Chondrocyte (in vitro differentiated cells): ENCODE measurements around the gene DDX5. TPM values are rescaled to one million over a fixed set of nuclear protein-coding genes. Genes with fewer than 3 reads are reported as not detected.

ENCODE experiments used
- DNase-seq: peaks from one replicate; pipeline ENCODE4 v3.0.0; 2021; ENCODE audit warnings: mixed read lengths, low spot score
- H3K27ac Mint-ChIP-seq: one replicate; pipeline ENCODE4 v1.8.0; 2021; ENCODE audit warnings: mild to moderate bottlenecking, moderate library complexity, mixed read lengths; ENCODE audit not compliant: unreplicated experiment
- H3K27me3 Mint-ChIP-seq: 2 replicates; pipeline ENCODE4 v1.8.0; 2021; ENCODE audit warnings: low read depth, mixed read lengths
- H3K36me3 Mint-ChIP-seq: 2 replicates; pipeline ENCODE4 v1.8.0; 2021; ENCODE audit warnings: low read depth, mixed read lengths
- H3K4me1 Mint-ChIP-seq: 2 replicates; pipeline ENCODE4 v1.8.0; 2021; ENCODE audit warnings: low read depth, mild to moderate bottlenecking, mixed read lengths
- H3K4me3 Mint-ChIP-seq: one replicate; pipeline ENCODE4 v1.8.0; 2021; ENCODE audit warnings: mild to moderate bottlenecking, moderate library complexity, mixed read lengths; ENCODE audit not compliant: unreplicated experiment
- H3K9me3 Mint-ChIP-seq: 2 replicates; pipeline ENCODE4 v1.8.0; 2021; ENCODE audit warnings: low read depth, mixed read lengths
- total RNA-seq: library from RNA; stranded (reverse); gene quantifications from 3 replicates; pipeline ENCODE4 v1.2.1, GENCODE V29; 2021
- TF ChIP-seq, protein P1 (sequence below): fragments of 200-600 bp; sonication (generic); IDR thresholded peaks from 2 replicates; pipeline ENCODE4 v1.5.0; 2021; ENCODE audit warnings: antibody characterized with exemption, mild to moderate bottlenecking, moderate library complexity

DDX5 gene
- total RNA-seq, 1 donor from 2014 or later, result 611 TPM

- Mint-ChIP-seq H3K36me3 (peaks cover 65% of the 10 kb centered on the region), H3K27ac (peak overlapping the region; percentile 83), H3K27me3 (no peaks in the 10 kb centered on the region), H3K9me3 (no peaks in the 10 kb centered on the region), H3K4me3 (peak overlapping the region; percentile 49), H3K4me1 (peaks cover 72% of the 10 kb centered on the region)
- DNase-seq, result no peak
- TF ChIP-seq, protein P1, sequence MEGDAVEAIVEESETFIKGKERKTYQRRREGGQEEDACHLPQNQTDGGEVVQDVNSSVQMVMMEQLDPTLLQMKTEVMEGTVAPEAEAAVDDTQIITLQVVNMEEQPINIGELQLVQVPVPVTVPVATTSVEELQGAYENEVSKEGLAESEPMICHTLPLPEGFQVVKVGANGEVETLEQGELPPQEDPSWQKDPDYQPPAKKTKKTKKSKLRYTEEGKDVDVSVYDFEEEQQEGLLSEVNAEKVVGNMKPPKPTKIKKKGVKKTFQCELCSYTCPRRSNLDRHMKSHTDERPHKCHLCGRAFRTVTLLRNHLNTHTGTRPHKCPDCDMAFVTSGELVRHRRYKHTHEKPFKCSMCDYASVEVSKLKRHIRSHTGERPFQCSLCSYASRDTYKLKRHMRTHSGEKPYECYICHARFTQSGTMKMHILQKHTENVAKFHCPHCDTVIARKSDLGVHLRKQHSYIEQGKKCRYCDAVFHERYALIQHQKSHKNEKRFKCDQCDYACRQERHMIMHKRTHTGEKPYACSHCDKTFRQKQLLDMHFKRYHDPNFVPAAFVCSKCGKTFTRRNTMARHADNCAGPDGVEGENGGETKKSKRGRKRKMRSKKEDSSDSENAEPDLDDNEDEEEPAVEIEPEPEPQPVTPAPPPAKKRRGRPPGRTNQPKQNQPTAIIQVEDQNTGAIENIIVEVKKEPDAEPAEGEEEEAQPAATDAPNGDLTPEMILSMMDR, result no peak
Observed at GRCh38 chr17:64503341-64503740, 2.7 kb downstream of the DDX5 start.

DNA sequence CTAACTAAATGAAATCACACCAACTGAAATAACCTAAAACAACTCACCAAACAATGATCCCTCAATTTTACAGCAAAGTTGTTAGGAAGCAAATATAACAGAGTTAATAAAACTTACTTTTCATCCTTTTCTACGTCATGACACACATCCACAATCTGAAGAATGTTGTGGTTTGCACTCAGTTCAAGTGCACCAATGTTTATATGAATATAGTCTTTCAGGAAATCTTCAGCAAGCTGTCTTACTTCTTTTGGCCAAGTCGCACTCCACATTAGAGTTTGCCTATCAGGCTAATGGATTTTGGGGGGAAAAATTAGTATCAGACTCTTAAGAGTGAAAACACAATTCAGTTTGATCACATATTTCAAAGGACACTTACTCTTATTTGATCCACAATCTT is 3.3 kb downstream of the DDX5 start:
- TF ChIP-seq, protein P1, result no peak
- H3K27me3 Mint-ChIP-seq, result no peaks in the 10 kb centered on the region
- no peak for DNase-seq
- peaks cover 66% of the 10 kb centered on the region for H3K36me3 Mint-ChIP-seq
- H3K9me3 Mint-ChIP-seq, result no peaks in the 10 kb centered on the region
- peak overlapping the region; percentile 83 for H3K27ac Mint-ChIP-seq
- H3K4me3 Mint-ChIP-seq, result peak overlapping the region; percentile 49
- peaks cover 73% of the 10 kb centered on the region for H3K4me1 Mint-ChIP-seq

DNA sequence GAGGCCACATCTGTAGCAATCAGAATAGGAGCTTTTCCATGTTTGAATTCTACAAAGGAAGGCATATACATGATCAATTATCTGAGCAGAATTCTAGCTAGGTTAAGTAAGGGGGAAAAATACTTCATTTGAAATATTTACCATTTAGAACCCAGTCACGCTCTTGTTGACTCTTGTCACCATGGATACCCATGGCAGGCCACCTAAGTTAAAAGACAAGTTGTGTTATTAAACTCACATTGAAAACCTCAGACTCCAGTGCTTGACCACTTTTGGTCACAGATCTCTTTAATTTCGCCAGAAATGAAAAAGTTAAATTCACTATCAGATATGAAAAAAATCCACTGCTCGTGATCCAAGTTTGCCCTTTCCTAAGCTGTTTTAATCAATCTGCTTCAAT is 4.1 kb downstream of the DDX5 start:
- Mint-ChIP-seq H3K4me1 (peaks cover 76% of the 10 kb centered on the region), H3K27ac (peak overlapping the region; percentile 83), H3K27me3 (no peaks in the 10 kb centered on the region), H3K9me3 (no peaks in the 10 kb centered on the region), H3K4me3 (no peak overlapping the region), H3K36me3 (peaks cover 66% of the 10 kb centered on the region)
- TF ChIP-seq, protein P1, result no peak
- no peak for DNase-seq

DNA sequence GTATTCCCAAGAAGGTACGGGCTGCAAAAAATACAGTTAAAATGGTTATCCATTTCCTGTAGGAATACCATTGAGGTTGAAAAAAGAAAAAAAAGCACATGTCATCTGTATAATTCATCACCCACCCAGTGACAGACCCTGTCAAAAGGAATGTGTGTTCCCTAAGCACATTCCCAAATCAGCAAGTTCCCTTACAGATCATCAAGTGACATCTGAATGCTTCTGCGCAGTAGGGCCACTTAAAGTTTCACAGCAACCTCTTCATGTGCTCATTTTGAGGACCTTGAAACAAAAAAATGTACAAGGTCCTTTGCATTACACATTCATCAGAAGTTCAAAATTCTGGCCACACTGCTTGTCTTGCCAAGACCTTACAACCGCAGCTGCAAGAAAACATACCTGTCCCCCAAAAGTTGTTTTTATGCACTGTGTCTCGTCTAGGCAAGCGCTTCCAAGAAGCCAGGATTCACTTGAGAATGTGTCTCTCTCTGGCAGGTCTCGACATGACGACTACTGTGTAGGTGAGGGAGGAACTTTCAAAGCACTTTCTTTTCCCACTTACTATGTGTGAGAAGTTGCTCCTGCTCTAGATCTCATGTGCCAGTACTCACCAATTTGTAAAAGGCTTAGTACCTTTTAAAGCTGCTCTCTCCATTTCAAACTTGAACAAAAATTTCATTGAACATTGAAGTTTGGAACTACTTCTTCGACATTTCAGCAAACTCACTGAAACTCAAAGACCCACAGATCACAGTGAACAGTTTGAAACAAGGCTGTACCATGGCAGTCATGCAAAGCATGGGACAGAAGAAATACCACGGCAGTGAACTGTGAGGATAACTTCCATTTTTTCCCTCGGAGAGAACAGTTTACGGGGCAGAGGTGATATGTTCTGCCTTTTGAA is 5.0 kb downstream of the DDX5 start:
- peaks cover 79% of the 10 kb centered on the region for H3K4me1 Mint-ChIP-seq
- H3K9me3 Mint-ChIP-seq, result no peaks in the 10 kb centered on the region
- DNase-seq, result no peak
- no peaks in the 10 kb centered on the region for H3K27me3 Mint-ChIP-seq
- no peak overlapping the region for H3K4me3 Mint-ChIP-seq
- TF ChIP-seq, protein P1, result no peak
- peak overlapping the region; percentile 83 for H3K27ac Mint-ChIP-seq
- peaks cover 66% of the 10 kb centered on the region for H3K36me3 Mint-ChIP-seq

GRCh38 chr17:64500487-64500859 is 5.6 kb downstream of the DDX5 start:
- H3K4me3 Mint-ChIP-seq, result no peak overlapping the region

More at GRCh38 chr17:64500487-64500859, 5.6 kb downstream of the DDX5 start:
- Mint-ChIP-seq H3K9me3 (no peaks in the 10 kb centered on the region), H3K27me3 (no peaks in the 10 kb centered on the region), H3K4me1 (peaks cover 86% of the 10 kb centered on the region), H3K27ac (peak overlapping the region; percentile 83), H3K36me3 (peaks cover 61% of the 10 kb centered on the region)
- TF ChIP-seq, protein P1, result no peak
- no peak for DNase-seq
